D341Med (cell line): ENCODE data around the gene ZSCAN10.

Source experiments
- DNase-seq: peaks from one replicate; pipeline ENCODE4 v3.0.0; 2012; ENCODE audit warnings: low spot score

ZSCAN10 gene

DNA sequence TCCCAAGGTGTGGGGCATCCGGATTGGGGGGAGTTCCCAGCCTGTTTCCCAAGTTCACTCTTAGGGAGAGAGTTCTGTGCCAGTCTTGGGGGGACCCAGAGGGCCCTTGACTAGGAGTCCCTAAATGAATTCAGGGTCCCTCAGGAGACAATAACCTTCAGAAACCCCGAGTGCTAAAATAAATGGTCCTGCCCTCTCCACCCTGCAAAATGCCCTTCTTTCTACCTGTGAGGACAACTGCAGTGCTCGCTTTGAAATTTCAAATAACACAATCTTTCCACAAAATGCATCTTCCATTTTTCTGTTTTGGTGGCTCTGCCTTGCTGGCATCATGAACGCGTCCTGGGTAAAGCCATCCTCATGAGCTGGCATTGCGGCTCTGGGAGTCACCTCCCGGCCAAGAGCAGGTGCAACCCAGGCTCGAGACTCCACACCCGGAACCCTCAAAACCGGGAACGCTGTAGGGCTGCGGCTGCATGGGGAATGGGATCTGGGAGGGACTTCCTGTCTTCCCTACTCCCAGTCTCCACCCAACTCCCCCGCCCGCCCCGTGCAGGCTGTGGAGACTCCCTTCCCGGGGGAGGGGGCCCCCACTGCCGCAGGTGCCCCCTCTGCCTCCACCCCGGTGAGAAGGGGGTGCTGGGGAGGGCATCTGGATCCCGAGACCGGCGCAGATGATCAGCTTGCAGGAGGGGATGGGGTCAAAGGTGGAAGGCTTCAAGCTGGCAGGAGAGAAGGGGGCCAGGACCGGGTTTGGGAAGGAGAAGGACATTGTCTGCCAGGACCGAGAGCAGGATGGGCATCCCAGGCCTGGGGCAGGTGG lies 13.2 kb upstream of the ZSCAN10 start, which contains the start of gene ZNF205:
ZNF205 (plus strand) TSS at position 529 of the 823 bp plus-strand sequence. CDS start 845 bp downstream, outside the sequence.
- DNase-seq = peak; percentile 87

- peak; percentile 98 for DNase-seq
These were observed 7.3 kb upstream of the ZSCAN10 start for GRCh38 chr16:3106205-3106928.

GRCh38 chr16:3101841-3102470 lies 2.9 kb upstream of the ZSCAN10 start:
- DNase-seq = no peak

DNA sequence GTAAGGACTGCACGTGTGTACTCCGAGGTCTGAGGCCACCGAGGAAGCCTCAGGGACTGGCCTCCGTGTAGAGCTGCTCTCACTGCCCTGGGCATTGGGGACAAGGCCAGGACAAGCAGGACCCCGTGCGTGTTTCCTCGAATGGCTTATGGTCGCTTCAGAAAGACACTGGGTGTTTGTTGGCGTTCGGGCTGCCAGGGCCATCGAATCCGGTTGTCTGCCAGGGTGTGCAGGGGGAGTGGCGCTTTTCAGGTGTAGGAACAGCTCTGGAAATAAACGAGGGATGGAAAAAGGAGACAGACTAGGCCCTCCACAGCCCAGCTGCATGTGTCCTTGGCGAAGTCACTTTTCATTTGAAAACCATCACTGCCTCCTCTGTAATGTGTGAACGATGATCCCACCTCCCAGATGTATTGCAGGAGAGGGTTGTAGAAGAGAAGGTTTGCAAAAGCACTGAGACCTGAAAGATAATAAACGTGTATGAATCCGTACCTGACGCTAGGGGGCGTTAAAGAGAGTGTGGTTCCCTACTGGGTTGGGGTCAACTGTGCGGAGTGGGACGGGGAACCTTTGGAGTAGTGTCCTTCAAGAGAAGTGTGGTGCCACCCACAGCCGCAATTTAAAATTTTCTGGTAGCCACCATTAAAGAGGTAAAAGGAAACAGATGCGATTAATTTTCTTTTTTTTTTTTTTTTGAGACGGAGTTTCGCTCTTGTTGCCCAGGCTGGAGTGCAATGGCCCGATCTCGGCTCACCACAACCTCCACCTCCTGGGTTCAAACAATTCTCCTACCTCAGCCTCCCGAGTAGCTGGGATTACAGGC lies 2.1 kb upstream of the ZSCAN10 start:
- DNase-seq = no peak

- DNase-seq = peak; percentile 95
These were observed 822 bp upstream of the ZSCAN10 start for GRCh38 chr16:3099732-3100499.

DNA sequence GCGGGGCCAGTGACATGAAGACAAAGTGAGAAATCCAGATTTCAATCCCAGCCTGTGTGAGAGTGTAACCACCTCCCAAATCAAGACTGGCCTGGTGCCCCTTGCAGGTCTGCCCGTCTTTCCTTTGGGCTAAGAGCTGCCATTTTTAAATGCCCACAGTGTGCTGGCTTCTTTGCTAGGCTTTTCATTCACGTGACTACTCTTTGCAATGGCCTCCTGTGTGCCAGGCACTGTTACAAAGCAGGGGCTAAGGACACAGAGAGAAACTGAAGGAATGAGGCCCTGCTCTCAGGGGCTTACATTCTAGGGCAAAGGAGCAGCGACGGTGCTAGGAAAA lies 269 bp upstream of the ZSCAN10 start:
- no peak for DNase-seq

GRCh38 chr16:3097266-3097665 lies 1.8 kb downstream of the ZSCAN10 start:
- no peak for DNase-seq

- DNase-seq = no peak
These were observed 2.7 kb downstream of the ZSCAN10 start for GRCh38 chr16:3096362-3096761.

DNA sequence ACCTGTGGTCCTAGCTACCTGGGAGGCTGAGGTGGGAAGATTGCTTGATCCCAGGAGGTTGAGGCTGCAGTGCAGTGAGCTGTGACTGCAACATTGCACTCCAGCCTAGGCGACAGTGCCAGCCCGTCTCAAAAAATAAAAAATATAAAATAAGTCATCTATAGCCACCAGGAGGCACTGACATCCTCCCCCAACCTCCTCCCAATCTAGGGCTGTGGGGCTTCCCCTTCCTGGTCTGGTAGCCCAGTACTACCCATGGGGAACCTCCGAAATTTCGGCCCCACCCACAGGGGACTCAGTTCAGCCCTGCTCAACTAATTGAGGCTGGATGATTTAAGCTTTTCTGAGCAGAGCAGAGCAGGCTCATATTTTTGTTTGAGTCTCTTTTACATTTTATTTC lies 3.2 kb downstream of the ZSCAN10 start:
- DNase-seq = peak; percentile 48

- peak; percentile 61 for DNase-seq
These were observed 4.6 kb downstream of the ZSCAN10 start for GRCh38 chr16:3094289-3095027.

DNA sequence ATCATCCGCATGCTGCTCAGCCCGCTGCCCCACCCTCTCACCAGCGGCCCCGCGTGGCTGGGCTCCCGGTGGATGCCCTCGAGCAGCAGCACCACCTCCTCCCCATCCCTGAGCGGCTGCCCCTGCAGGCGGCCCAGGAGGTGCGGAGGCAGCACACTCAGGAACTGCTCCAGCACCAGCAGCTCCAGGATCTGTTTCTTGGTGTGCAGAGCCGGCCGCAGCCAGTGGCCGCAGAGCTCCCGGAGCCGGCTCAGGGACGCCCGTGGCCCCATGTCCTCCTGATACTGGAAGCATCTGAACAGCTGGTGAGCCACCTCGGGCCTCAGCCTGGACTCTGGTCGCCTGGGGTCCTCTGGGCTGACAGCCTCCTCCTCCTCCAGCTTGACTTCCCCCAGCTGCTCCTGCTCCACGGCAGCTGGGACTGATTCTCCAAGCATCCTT lies 6.6 kb downstream of the ZSCAN10 start:
- DNase-seq = no peak

GRCh38 chr16:3091551-3091950 lies 7.5 kb downstream of the ZSCAN10 start:
- no peak for DNase-seq

GRCh38 chr16:3089717-3090592 lies 9.1 kb downstream of the ZSCAN10 start:
- no peak for DNase-seq

DNA sequence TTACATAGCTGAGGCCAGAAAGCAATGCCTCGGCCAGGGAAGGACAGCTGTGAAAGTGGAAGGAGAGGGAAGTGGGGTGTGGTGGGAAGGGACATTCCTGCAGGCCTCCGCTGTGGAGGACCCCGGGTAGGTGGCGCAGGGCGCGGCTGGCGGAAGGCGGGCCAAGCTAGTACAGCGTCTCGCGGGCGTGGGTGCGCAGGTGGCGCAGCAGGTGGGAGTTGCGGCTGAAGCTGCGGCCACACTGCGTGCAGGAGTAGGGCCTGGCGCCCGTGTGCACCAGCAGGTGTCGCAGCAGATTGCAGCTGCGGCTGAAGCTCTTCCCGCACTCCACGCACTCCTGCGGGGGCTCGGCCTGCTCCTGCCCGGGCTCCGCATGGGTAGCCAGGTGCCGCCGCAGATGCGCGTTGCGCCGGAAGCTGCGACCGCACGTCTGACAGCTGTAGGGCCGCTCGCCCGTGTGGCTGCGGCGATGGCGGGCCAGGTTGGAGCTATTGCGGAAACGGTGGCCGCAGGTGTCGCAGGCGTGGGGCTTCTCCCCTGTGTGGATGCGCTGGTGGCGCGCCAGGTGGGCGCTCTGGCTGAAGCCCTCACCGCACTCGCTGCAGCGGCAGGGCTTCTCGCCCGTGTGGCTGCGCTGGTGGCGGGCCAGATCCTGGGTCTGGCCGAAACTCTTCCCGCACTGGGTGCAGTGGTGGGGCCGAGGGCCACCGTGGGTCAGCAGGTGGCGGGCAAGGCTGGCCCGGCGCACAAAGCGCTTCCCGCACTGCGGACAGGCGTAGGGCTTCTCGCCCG lies 10.0 kb downstream of the ZSCAN10 start:
- peak; percentile 12 for DNase-seq

- no peak for DNase-seq
These were observed 10.6 kb downstream of the ZSCAN10 start for GRCh38 chr16:3088450-3088849.

- DNase-seq = no peak
These were observed 11.6 kb downstream of the ZSCAN10 start for GRCh38 chr16:3087243-3088235.

GRCh38 chr16:3086596-3087242 lies 12.4 kb downstream of the ZSCAN10 start:
- DNase-seq = no peak
